Measurements from ENCODE around the gene GPR141. TPM values are rescaled to one million over a fixed set of nuclear protein-coding genes. Genes with fewer than 3 reads are reported as not detected.
"Not testable (repeated sequence)": the region's sequence is repeated elsewhere in the genome, so short reads cannot be mapped to it uniquely, and the experiment has no call there.

Gene GPR141
- total RNA-seq, 2 experiments from 2014 or later = not detected

- POLR2A ChIA-PET = no interaction called here
- H3K9me3 Mint-ChIP-seq = no peaks in the 10 kb centered on the region
- no peak for DNase-seq
- H3K36me3 Mint-ChIP-seq (ENCODE audit: low read depth) = no peaks in the 10 kb centered on the region
- H3K4me3 Mint-ChIP-seq = no peak overlapping the region
- peaks cover 10% of the 10 kb centered on the region for H3K27me3 Mint-ChIP-seq
- no peak overlapping the region for H3K27ac Mint-ChIP-seq
- CTCF ChIA-PET = no interaction called here
- H3K4me1 Mint-ChIP-seq = no peaks in the 10 kb centered on the region
These were observed 19.8 kb downstream of the GPR141 start for GRCh38 chr7:37703361-37703760.

DNA sequence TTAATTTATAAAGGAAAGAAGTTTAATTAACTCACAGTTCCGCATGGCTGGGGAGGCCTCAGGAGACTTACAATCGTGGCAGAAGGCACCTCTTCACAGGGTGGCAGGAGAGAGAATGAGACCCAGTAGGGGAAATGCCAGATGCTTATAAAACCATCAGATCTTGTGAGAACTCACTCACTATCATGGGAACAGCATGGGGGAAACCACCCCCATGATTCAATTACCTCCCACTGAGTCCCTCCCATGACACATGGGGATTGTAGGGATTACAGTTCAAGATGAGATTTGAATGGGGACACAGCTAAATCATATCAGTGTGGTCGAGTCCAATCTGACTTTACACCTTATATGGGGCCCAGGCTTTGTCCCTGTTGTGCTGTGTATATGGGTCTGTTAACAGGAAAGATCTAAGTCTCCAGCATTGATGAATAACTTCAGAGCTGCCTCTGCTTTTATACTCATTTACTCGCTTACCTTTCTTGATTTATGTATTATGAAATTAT is 20.8 kb downstream of the GPR141 start:
- H3K27ac Mint-ChIP-seq; H3K9me3 Mint-ChIP-seq; H3K36me3 Mint-ChIP-seq (ENCODE audit: low read depth); CTCF ChIA-PET; DNase-seq; H3K4me1 Mint-ChIP-seq; H3K4me3 Mint-ChIP-seq; POLR2A ChIA-PET: not testable (repeated sequence)
- H3K27me3 Mint-ChIP-seq = peaks cover 10% of the 10 kb centered on the region

DNA sequence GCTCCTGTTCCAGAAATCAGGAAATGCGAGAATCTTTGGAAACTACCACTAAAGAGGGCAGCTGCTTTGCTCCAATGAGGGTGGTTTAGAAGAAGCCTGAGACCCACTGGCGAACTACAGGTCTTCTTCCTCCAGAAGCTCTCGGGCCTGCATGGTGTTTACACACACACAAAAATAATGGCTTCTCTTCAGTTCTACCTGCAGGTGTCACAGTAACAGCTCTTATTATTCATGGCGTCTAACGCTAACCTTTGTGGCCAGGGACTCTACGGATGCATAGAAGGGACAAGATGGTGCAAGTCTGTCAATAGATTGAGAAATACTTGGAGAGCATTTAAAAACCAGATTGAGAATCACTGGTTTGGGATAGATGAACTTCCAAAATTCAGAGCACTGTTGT is 22.4 kb downstream of the GPR141 start:
- H3K27ac Mint-ChIP-seq = no peak overlapping the region
- H3K27me3 Mint-ChIP-seq = peaks cover 9% of the 10 kb centered on the region
- CTCF ChIA-PET = no interaction called here
- H3K9me3 Mint-ChIP-seq = no peaks in the 10 kb centered on the region
- no peak overlapping the region for H3K4me3 Mint-ChIP-seq
- no peak for DNase-seq
- H3K4me1 Mint-ChIP-seq = peaks cover 10% of the 10 kb centered on the region
- POLR2A ChIA-PET = no interaction called here
- H3K36me3 Mint-ChIP-seq (ENCODE audit: low read depth) = no peaks in the 10 kb centered on the region

DNA sequence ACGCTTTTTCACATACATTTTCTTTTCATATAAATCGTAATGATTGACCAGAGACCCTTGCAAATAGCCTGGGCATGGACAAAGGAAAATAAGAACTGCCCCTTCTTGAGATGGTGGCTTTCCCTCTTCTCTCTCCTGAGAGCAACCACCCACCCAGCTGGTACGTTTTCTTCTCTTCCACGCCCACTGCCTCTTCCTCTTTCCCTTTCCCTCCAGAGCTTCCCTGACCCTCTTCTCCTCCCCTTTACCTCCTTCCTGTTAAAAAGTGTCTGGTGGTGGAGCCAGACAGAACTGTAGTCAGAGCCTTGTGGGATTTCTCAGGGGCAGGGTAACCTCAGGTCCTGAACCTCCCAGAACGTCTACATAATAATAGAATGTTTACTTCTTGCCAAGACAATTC is 23.2 kb downstream of the GPR141 start:
- H3K27me3 Mint-ChIP-seq = peaks cover 9% of the 10 kb centered on the region
- POLR2A ChIA-PET = no interaction called here
- no peak overlapping the region for H3K27ac Mint-ChIP-seq
- CTCF ChIA-PET = no interaction called here
- DNase-seq = no peak
- no peaks in the 10 kb centered on the region for H3K36me3 Mint-ChIP-seq (ENCODE audit: low read depth)
- peaks cover 10% of the 10 kb centered on the region for H3K4me1 Mint-ChIP-seq
- no peak overlapping the region for H3K4me3 Mint-ChIP-seq
- H3K9me3 Mint-ChIP-seq = no peaks in the 10 kb centered on the region

- Mint-ChIP-seq H3K9me3 (no peaks in the 10 kb centered on the region), H3K27ac (no peak overlapping the region), H3K36me3 (ENCODE audit: low read depth) (no peaks in the 10 kb centered on the region), H3K27me3 (peaks cover 6% of the 10 kb centered on the region), H3K4me3 (no peak overlapping the region), H3K4me1 (peaks cover 10% of the 10 kb centered on the region)
- POLR2A ChIA-PET = no interaction called here
- CTCF ChIA-PET = no interaction called here
- DNase-seq = no peak
These were observed 24.4 kb downstream of the GPR141 start for GRCh38 chr7:37707754-37708485.

DNA sequence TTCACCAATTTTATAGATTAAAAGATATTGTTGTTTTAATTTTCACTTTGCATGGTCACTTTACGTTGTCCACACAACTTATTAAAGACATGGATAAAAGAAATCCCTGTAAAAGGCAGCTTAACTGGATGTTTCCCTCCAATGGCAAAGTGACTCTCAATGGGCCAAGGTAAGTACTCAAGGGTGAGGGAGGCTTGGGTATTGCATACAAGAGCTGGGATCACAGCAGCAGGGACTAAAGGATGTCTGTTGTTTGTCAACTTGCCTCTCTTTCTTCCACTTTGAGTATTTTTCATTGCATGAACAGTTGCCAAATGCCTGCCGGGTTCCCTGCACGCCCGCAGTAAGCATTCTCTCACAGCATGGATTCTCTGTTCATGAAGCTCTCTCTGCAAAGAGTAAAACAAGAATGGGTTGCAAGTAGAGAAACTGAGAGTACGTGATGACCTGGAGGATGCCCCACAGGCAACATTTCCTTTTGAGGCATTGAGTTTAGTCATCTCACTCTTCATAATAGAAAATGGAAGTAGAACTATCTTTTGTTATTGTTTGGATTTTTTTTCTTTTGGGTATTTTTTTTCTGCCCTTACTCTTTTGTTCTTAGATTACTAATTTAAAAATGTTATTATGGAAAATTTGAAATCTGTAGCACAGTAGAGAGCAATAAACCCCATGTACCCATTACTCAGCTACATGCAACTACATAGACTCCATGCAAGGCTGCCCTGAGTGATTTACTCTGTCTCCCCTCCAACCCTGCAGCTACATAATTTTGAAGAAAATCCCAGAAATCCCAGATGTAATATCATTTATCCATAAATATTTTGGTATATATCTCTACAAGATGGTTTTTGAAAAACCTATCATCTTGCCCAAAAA is 26.3 kb downstream of the GPR141 start:
- Mint-ChIP-seq H3K9me3 (no peaks in the 10 kb centered on the region), H3K27me3 (peaks cover 6% of the 10 kb centered on the region), H3K4me3 (no peak overlapping the region), H3K36me3 (ENCODE audit: low read depth) (no peaks in the 10 kb centered on the region), H3K27ac (no peak overlapping the region), H3K4me1 (peaks cover 10% of the 10 kb centered on the region)
- DNase-seq = no peak
- CTCF ChIA-PET = no interaction called here
- POLR2A ChIA-PET = no interaction called here

DNA sequence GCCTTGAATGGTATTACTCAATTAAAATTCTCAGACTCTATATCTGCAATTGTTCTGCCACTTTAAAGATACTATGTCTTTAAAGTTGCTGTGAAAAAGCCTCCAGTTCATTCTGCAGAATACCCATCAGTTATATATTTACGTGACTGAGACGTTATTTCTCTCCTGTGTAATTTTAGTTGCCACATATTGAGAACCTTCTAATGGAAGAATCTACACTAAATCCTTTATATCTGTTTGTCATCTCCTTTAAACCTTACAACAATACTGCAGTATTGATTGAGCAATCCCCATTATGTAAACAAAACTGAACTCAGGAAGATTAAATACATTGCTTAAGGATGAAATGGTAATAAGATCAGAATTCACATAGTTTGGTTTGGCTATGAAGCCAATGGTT is 30.0 kb downstream of the GPR141 start:
- Mint-ChIP-seq H3K9me3 (no peaks in the 10 kb centered on the region), H3K36me3 (ENCODE audit: low read depth) (no peaks in the 10 kb centered on the region), H3K4me3 (no peak overlapping the region), H3K27me3 (peaks cover 10% of the 10 kb centered on the region), H3K4me1 (peaks cover 10% of the 10 kb centered on the region), H3K27ac (no peak overlapping the region)
- no peak for DNase-seq
- POLR2A ChIA-PET = no interaction called here
- CTCF ChIA-PET = no interaction called here

GRCh38 chr7:37714606-37715005 is 31.0 kb downstream of the GPR141 start:
- ChIA-PET CTCF (no interaction called here), POLR2A (no interaction called here)
- Mint-ChIP-seq H3K4me3 (no peak overlapping the region), H3K4me1 (peaks cover 9% of the 10 kb centered on the region), H3K36me3 (ENCODE audit: low read depth) (no peaks in the 10 kb centered on the region), H3K9me3 (no peaks in the 10 kb centered on the region), H3K27me3 (peaks cover 10% of the 10 kb centered on the region), H3K27ac (no peak overlapping the region)
- no peak for DNase-seq

- Mint-ChIP-seq H3K36me3 (ENCODE audit: low read depth) (no peaks in the 10 kb centered on the region), H3K27ac (no peak overlapping the region), H3K9me3 (no peaks in the 10 kb centered on the region), H3K4me3 (no peak overlapping the region), H3K27me3 (peaks cover 10% of the 10 kb centered on the region), H3K4me1 (no peaks in the 10 kb centered on the region)
- ChIA-PET POLR2A (no interaction called here), CTCF (no interaction called here)
- DNase-seq = no peak
These were observed 35.0 kb downstream of the GPR141 start for GRCh38 chr7:37718585-37718984.

GRCh38 chr7:37719077-37719476 is 35.5 kb downstream of the GPR141 start:
- CTCF ChIA-PET = no interaction called here
- no peaks in the 10 kb centered on the region for H3K36me3 Mint-ChIP-seq (ENCODE audit: low read depth)
- POLR2A ChIA-PET = no interaction called here
- H3K4me1 Mint-ChIP-seq = no peaks in the 10 kb centered on the region
- no peaks in the 10 kb centered on the region for H3K9me3 Mint-ChIP-seq
- no peak overlapping the region for H3K27ac Mint-ChIP-seq
- H3K27me3 Mint-ChIP-seq = peaks cover 10% of the 10 kb centered on the region
- DNase-seq = no peak
- no peak overlapping the region for H3K4me3 Mint-ChIP-seq

DNA sequence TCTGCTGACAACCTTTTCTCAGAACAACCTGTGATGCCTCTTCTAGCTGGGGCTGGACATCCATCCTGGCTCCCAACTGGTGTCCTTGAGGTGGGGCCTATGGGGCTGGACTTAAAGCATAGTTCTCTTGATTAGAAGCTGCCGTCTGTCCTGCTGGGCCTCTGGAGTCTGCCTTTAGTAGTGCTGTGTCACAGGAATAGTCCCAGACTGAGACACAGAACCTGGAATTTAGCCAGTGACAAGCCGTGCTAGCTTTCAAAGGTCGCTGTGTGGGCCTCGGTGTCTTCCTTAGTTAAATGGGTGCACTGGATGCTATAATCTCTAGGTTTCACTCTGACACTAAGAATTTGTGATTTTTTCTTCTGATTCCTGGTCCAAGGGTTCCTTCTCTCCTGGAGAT is 41.2 kb downstream of the GPR141 start:
- Mint-ChIP-seq H3K9me3 (no peaks in the 10 kb centered on the region), H3K4me1 (no peaks in the 10 kb centered on the region), H3K36me3 (ENCODE audit: low read depth) (no peaks in the 10 kb centered on the region), H3K4me3 (no peak overlapping the region), H3K27me3 (peaks cover 11% of the 10 kb centered on the region), H3K27ac (no peak overlapping the region)
- POLR2A ChIA-PET = no interaction called here
- CTCF ChIA-PET = no interaction called here
- no peak for DNase-seq

DNA sequence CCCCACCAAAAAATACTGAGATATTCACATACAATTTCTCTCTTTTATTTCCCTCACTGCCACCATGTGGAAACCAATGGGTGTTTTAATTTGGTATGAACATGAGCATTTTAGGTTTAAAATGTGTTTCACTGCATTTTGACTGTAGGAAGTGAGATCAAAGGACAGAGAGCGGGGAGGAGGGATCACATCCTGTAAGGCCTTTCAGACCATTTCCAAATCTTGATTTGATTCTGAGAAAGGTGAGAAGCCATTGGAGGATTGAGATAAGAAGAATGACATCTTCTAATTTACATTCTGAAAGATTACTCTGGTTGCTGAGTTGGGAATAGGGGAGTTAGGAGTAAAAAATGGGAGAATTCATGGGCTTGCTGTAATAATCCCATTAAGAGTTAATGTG is 42.5 kb downstream of the GPR141 start:
- no peaks in the 10 kb centered on the region for H3K36me3 Mint-ChIP-seq (ENCODE audit: low read depth)
- CTCF ChIA-PET = no interaction called here

GRCh38 chr7:37728747-37729146 is 45.2 kb downstream of the GPR141 start:
- POLR2A ChIA-PET = no interaction called here
- Mint-ChIP-seq H3K27me3 (peaks cover 14% of the 10 kb centered on the region), H3K27ac (no peak overlapping the region), H3K4me3 (no peak overlapping the region), H3K4me1 (no peaks in the 10 kb centered on the region), H3K36me3 (ENCODE audit: low read depth) (no peaks in the 10 kb centered on the region), H3K9me3 (no peaks in the 10 kb centered on the region)
- CTCF ChIA-PET = no interaction called here
- DNase-seq = no peak

More for the DNA sequence above, 42.5 kb downstream of the GPR141 start:
- H3K9me3 Mint-ChIP-seq = no peaks in the 10 kb centered on the region
- no peak overlapping the region for H3K4me3 Mint-ChIP-seq
- no peak for DNase-seq
- H3K27ac Mint-ChIP-seq = no peak overlapping the region
- POLR2A ChIA-PET = no interaction called here
- H3K4me1 Mint-ChIP-seq = no peaks in the 10 kb centered on the region
- H3K27me3 Mint-ChIP-seq = peaks cover 11% of the 10 kb centered on the region

- H3K4me1 Mint-ChIP-seq = no peaks in the 10 kb centered on the region
- CTCF ChIA-PET = no interaction called here
These were observed 45.6 kb downstream of the GPR141 start for GRCh38 chr7:37729181-37729580.

More at GRCh38 chr7:37729181-37729580, 45.6 kb downstream of the GPR141 start:
- H3K4me3 Mint-ChIP-seq = no peak overlapping the region
- POLR2A ChIA-PET = no interaction called here
- no peaks in the 10 kb centered on the region for H3K36me3 Mint-ChIP-seq (ENCODE audit: low read depth)
- no peaks in the 10 kb centered on the region for H3K9me3 Mint-ChIP-seq
- peaks cover 14% of the 10 kb centered on the region for H3K27me3 Mint-ChIP-seq
- H3K27ac Mint-ChIP-seq = no peak overlapping the region
- no peak for DNase-seq

All from activated CD4-positive, alpha-beta memory T cell treated with anti-CD3 and anti-CD28 coated beads, Interleukin-2, amount 10 ng/mL, durations not matched to agents 7 days and 5 days (primary cell).